SH-SY5Y (cell line): ENCODE results near the gene ARFGEF3.

Source experiments
- GATA2 ChIP-seq: IDR thresholded peaks from 2 replicates; pipeline ENCODE4 v1.6.1; 2011; ENCODE audit warnings: mild to moderate bottlenecking, low read depth, low read length
- GATA3 ChIP-seq: IDR thresholded peaks from 2 replicates; pipeline ENCODE4 v1.6.1; 2011; ENCODE audit warnings: low read depth, mild to moderate bottlenecking, low read length, moderate library complexity

GRCh38 chr6:138227316-138227781 is 65.6 kb downstream of the ARFGEF3 start:
- TF ChIP-seq GATA2 (no peak), GATA3 (no peak)
